Left lung (tissue), 10 donors: ENCODE results near the gene TSPAN11. TPM values are rescaled to one million over a fixed set of nuclear protein-coding genes. Genes with fewer than 3 reads are reported as not detected.

Experiments used
- ATAC-seq: fragments of 200-7000 bp; cut with Tn5 transposase; one replicate; pipeline ENCODE4 v1.9.1; 2020; ENCODE audit warnings: moderate library complexity
- DNase-seq, 4 donors: peaks; one replicate each; pipeline ENCODE4 v3.0.0-alpha.2; 2013 to 2020
- H3K27ac ChIP-seq, 2 donors: fragments of 200-600 bp; sonication (generic) in 1 of 2; one replicate each; pipeline versions ENCODE4 v1.5.0 to v1.8.0; 2020 to 2021
- H3K27me3 ChIP-seq, 2 donors: fragments of 200-600 bp; sonication (generic) in 1 of 2; one replicate each; pipeline versions ENCODE4 v1.5.0 to v1.8.0; 2020 to 2021
- H3K36me3 ChIP-seq, 2 donors: fragments of 200-600 bp; sonication (generic) in 1 of 2; one replicate each; pipeline versions ENCODE4 v1.5.0 to v1.8.0; 2020 to 2021
- H3K4me1 ChIP-seq, 2 donors: fragments of 200-600 bp; one replicate each; pipeline ENCODE4 v1.8.0; 2021
- H3K4me3 ChIP-seq, 2 donors: fragments of 200-600 bp; sonication (generic) in 1 of 2; one replicate each; pipeline versions ENCODE4 v1.5.0 to v1.8.0; 2020 to 2021; ENCODE audit warnings: mild to moderate bottlenecking in 1 of 2
- H3K9me3 ChIP-seq, 2 donors: fragments of 200-600 bp; sonication (generic) in 1 of 2; one replicate each; pipeline versions ENCODE4 v1.5.0 to v1.8.0; 2020 to 2021
- intact Hi-C, 2 donors: fragments of 100-400 bp; cut with DNase I; formaldehyde crosslinking; loops; one replicate each; pipeline versions ENCODE4 v1.11.2 to v1.14.2; 2022
- polyA plus RNA-seq, 6 donors: library from polyadenylated mRNA; unstranded; fragments of 120-200 nt; gene quantifications; one replicate each; pipeline ENCODE4 v1.2.1, GENCODE V29; 2013; ENCODE audit not compliant: insufficient read length in 6 of 6
- total RNA-seq, 2 donors: library from RNA; stranded (reverse); fragmentation: NEBNext Ultra II Directional; extraction: Animal tissue kit (Norgen Biotek cat#: 25700); gene quantifications; one replicate each; pipeline ENCODE4 v1.2.1, GENCODE V29; 2021
- TF ChIP-seq, protein P1 (sequence below), 2 donors: fragments of 200-600 bp; sonication (generic) in 1 of 2; IDR thresholded peaks; one replicate each; pipeline versions ENCODE4 v1.5.0 to v1.8.0; 2021; ENCODE audit warnings: antibody characterized with exemption in 2 of 2
- donor health status: DM: no; HTN: yes; CAD: no.
- donor health status: DM: no; HTN: no; CAD: no.

TSPAN11 gene
- total and polyA plus RNA-seq, 8 donors = 4.1 to 18.2 (median 14.7) TPM

DNA sequence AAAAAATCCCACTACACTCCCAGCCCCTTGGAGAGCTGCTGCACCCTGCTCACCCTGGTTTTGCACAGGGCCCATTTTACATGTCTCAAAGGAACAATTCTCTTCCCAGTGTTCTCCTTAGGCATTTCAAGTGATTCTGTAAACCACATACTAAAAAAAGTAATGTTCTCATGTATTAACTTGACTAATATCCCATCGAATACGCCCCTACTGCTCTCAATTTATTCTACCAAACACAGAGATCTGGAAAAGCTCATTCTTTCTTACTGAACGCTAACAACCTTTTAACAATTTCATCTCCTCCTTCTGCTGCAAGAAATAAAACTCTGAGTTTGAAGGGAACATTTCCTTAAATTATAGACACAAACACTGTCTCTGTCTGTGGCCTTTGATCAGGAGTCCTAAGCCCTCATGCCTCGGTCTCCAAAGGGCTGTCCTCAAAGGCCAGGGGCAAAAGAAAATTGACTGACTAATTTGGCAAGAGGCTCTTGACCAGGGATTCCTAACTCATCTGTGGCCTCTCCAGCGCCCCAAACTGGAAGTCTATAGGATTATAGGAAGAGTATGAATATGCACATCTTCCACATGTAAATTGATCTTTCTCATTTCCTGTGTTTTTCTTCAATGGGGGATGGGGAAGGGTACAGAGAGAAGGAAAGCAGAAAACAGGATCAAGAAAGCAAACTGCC is 17.1 kb upstream of the TSPAN11 start:
- DNase-seq = no peak
- peak overlapping the region in 1 of 2 donors; percentile 49 for H3K27ac ChIP-seq
- H3K9me3 ChIP-seq = no peaks in the 10 kb centered on the region
- no peak overlapping the region for H3K4me3 ChIP-seq
- no peaks in the 10 kb centered on the region for H3K4me1 ChIP-seq
- no peaks in the 10 kb centered on the region for H3K27me3 ChIP-seq
- TF ChIP-seq, protein P1, sequence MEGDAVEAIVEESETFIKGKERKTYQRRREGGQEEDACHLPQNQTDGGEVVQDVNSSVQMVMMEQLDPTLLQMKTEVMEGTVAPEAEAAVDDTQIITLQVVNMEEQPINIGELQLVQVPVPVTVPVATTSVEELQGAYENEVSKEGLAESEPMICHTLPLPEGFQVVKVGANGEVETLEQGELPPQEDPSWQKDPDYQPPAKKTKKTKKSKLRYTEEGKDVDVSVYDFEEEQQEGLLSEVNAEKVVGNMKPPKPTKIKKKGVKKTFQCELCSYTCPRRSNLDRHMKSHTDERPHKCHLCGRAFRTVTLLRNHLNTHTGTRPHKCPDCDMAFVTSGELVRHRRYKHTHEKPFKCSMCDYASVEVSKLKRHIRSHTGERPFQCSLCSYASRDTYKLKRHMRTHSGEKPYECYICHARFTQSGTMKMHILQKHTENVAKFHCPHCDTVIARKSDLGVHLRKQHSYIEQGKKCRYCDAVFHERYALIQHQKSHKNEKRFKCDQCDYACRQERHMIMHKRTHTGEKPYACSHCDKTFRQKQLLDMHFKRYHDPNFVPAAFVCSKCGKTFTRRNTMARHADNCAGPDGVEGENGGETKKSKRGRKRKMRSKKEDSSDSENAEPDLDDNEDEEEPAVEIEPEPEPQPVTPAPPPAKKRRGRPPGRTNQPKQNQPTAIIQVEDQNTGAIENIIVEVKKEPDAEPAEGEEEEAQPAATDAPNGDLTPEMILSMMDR (IDR thresholded peaks at IDR 0.05) = no peak
- H3K36me3 ChIP-seq = no peaks in the 10 kb centered on the region
- peak; percentile 11 for ATAC-seq
- intact Hi-C loops = no loop called here

DNA sequence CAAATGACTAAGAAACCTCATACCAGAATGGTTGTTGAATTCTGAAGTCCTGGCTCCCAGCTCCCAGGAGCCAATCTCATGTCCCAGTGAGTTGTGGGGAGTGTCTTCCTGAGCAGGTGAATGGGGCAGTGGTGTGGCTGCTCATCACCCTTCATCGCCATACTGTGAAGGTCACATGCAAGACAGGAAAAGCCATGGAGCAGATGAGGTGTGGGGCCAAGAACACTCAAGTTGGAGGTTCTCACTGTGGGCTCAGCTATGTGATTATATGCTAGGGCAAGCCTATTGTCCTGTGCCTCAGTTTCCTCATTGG is 16.6 kb upstream of the TSPAN11 start:
- DNase-seq (no peak), ATAC-seq (no peak)
- H3K27me3 ChIP-seq = no peaks in the 10 kb centered on the region
- H3K4me3 ChIP-seq = no peak overlapping the region
- H3K9me3 ChIP-seq = no peaks in the 10 kb centered on the region
- no peaks in the 10 kb centered on the region for H3K4me1 ChIP-seq
- no peaks in the 10 kb centered on the region for H3K36me3 ChIP-seq
- peak overlapping the region in 1 of 2 donors; percentile 49 for H3K27ac ChIP-seq
- intact Hi-C loops = no loop called here
- TF ChIP-seq, protein P1 (IDR thresholded peaks at IDR 0.05) = no peak

DNA sequence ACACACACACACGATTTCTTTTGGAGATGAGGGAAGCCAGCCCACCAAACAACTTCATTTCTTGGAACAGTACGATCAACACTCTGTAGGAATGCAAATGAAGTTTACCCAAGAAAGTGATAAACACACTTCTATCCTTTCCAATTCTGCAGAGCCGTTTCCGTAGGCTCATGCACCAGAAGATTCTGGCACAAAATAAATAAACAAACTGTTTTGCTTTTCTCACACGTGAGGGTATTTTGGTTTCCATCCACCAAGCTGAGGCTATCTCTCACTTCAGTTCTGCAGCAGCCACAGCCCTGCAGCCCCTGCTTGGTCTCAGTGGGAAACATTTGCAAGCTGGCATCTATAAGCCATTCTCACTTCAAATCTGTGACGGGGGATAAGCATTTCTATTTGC is 15.3 kb upstream of the TSPAN11 start:
- Histone ChIP-seq H3K27me3 (no peaks in the 10 kb centered on the region), H3K27ac (no peak overlapping the region), H3K9me3 (no peaks in the 10 kb centered on the region), H3K4me1 (no peaks in the 10 kb centered on the region), H3K4me3 (no peak overlapping the region), H3K36me3 (no peaks in the 10 kb centered on the region)
- ATAC-seq = no peak
- intact Hi-C loops = no loop called here
- DNase-seq = peak in 1 of 4 donors; percentile 30
- TF ChIP-seq, protein P1 (IDR thresholded peaks at IDR 0.05) = no peak

DNA sequence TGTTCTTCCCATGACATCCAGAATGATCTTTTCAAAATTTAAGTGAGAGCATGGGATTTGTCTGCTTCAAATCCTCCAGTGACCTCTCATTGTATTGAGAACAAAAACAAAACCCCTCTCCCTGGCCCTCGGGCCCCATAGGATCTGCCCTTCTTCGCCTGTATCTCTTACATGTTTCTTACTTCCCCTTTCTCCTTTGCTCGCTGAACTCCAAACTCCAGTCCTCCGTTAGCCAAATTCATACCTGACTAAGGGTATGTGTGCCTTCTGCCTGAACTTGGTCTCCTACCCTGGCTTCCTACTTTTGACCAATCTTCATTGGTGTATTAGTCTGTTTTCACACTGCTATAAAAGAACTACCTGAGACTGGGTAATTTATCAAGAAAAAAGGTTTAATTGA is 13.2 kb upstream of the TSPAN11 start:
- Histone ChIP-seq H3K9me3 (no peaks in the 10 kb centered on the region), H3K27me3 (no peaks in the 10 kb centered on the region), H3K27ac (no peak overlapping the region), H3K4me1 (no peaks in the 10 kb centered on the region), H3K36me3 (no peaks in the 10 kb centered on the region), H3K4me3 (no peak overlapping the region)
- DNase-seq (no peak), ATAC-seq (no peak)
- TF ChIP-seq, protein P1 (IDR thresholded peaks at IDR 0.05) = no peak
- intact Hi-C loops = no loop called here

DNA sequence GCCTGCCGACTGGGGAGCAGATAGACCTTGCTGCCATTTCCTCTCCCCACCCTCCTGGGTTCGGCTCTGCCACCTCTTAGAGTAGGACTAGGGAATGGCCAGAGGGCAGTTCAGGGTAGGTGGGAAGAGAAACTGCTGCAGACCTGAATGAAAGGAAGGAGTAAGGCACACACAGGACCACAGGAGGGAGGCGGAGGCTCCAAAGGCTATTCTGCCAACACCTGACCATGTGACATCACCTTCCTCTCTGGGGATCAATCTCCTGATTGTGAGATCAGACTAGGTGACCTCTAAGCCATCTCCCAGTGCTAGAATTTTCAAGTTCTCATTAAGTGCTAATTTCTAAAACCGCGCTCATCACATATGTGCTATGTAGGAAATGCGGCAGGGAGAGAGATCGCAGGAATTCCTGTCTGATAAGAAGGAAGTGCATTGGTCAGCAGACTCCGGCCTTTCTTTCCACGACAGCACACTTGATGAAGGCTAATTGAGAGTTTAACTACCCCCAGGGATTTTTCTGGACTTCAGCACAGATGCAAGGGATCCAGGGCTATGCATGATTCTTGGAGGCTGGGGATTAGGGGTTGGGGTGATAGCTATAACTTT is 11.5 kb upstream of the TSPAN11 start:
- Histone ChIP-seq H3K27me3 (no peaks in the 10 kb centered on the region), H3K9me3 (no peaks in the 10 kb centered on the region), H3K4me3 (no peak overlapping the region), H3K27ac (no peak overlapping the region), H3K36me3 (no peaks in the 10 kb centered on the region), H3K4me1 (no peaks in the 10 kb centered on the region)
- DNase-seq (no peak), ATAC-seq (no peak)
- TF ChIP-seq, protein P1 (IDR thresholded peaks at IDR 0.05) = no peak
- intact Hi-C loops = no loop called here
